ENCODE measurements around the gene PBOV1.

PBOV1 gene

DNA sequence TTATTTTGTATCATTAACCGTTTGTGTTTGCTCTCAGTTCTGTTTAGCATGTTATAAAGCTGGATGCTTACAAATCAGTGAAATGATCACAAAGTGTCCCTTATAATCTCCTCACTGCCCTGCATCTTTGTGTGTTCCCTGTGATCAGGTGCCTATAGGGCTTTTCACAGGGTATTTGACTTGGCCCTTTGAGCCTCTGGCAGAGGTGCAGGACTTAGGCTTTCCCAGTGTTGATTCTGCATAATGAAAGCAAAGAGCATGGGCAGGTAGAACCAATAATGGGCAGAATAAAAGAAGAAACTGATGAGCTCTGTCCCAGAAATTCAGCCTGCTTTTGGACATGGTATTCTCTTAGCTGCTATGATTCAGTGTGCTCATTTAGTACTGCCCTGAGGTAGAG, 16.9 kb upstream of the PBOV1 start:
- ATAC-seq (ENCODE audit: low read depth) (no peak), DNase-seq (ENCODE audit: low spot score) (no peak)
- H3K27ac ChIP-seq (ENCODE audit: poor library complexity, severe bottlenecking): no peak overlapping the region
- H3K4me3 ChIP-seq (ENCODE audit: severe bottlenecking): no peak overlapping the region
- peaks cover 2% of the 10 kb centered on the region for H3K9me3 ChIP-seq (ENCODE audit: severe bottlenecking)
- TF ChIP-seq, protein P1, sequence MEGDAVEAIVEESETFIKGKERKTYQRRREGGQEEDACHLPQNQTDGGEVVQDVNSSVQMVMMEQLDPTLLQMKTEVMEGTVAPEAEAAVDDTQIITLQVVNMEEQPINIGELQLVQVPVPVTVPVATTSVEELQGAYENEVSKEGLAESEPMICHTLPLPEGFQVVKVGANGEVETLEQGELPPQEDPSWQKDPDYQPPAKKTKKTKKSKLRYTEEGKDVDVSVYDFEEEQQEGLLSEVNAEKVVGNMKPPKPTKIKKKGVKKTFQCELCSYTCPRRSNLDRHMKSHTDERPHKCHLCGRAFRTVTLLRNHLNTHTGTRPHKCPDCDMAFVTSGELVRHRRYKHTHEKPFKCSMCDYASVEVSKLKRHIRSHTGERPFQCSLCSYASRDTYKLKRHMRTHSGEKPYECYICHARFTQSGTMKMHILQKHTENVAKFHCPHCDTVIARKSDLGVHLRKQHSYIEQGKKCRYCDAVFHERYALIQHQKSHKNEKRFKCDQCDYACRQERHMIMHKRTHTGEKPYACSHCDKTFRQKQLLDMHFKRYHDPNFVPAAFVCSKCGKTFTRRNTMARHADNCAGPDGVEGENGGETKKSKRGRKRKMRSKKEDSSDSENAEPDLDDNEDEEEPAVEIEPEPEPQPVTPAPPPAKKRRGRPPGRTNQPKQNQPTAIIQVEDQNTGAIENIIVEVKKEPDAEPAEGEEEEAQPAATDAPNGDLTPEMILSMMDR (IDR thresholded peaks at IDR 0.05; ENCODE audit: poor library complexity, severe bottlenecking): no peak
- H3K4me1 ChIP-seq (ENCODE audit: insufficient read depth, poor library complexity, severe bottlenecking): peaks cover 16% of the 10 kb centered on the region
- no peaks in the 10 kb centered on the region for H3K27me3 ChIP-seq (ENCODE audit: insufficient read depth, poor library complexity, severe bottlenecking)
- H3K36me3 ChIP-seq (ENCODE audit: low read depth): no peaks in the 10 kb centered on the region

DNA sequence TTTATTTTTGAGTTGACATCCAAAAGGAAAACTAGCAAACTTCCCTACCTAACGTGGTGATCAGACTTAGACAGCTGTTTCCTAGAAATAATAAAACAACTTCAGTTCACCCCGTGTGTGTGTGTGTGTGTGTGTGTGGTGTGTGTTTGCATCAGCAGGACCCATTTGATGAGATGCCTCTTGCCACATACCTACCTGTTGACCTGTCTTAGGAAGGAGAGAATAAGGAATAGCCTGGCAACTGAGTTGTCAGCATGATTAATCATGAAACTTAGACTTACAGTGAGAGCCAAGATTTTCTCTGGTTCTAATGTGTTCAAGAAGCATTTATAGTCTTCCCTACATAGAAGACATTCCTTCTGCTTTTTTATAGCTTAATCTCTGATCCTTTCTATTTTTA, 16.1 kb upstream of the PBOV1 start:
- TF ChIP-seq, protein P1 (IDR thresholded peaks at IDR 0.05; ENCODE audit: poor library complexity, severe bottlenecking): no peak
- no peak for DNase-seq (ENCODE audit: low spot score)
- H3K27me3 ChIP-seq (ENCODE audit: insufficient read depth, poor library complexity, severe bottlenecking): no peaks in the 10 kb centered on the region
- H3K36me3 ChIP-seq (ENCODE audit: low read depth): no peaks in the 10 kb centered on the region
- no peak overlapping the region for H3K27ac ChIP-seq (ENCODE audit: poor library complexity, severe bottlenecking)
- H3K4me3 ChIP-seq (ENCODE audit: severe bottlenecking): no peak overlapping the region
- H3K4me1 ChIP-seq (ENCODE audit: insufficient read depth, poor library complexity, severe bottlenecking): peaks cover 16% of the 10 kb centered on the region
- peak; percentile 52; the same call in 1 of the 3 replicates for ATAC-seq (ENCODE audit: low read depth)
- peaks cover 2% of the 10 kb centered on the region for H3K9me3 ChIP-seq (ENCODE audit: severe bottlenecking)

DNA sequence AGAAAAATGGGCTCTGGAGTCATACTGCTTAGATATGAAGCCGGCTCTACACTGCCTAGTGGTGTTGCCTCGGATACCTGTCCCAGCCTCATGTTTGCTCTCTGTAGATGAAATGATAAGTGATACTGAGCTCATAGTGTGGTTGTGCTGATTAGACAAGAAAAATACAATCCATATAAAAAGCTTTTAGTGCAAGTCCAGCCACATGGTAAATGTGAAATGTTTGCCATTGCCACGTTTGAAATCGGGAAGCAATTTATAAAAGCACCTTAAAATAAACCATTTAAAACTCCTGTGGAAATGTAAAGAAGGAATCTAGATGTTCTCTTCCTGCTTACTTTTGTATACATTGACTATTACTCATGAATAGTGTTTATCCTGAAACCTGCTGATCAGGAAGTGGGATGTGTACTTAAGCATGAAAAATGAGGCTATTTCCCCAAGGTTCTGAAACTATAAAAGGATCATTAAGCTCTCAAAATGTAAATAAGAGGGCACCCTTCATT, 13.1 kb upstream of the PBOV1 start:
- no peak overlapping the region for H3K4me3 ChIP-seq (ENCODE audit: severe bottlenecking)
- H3K27me3 ChIP-seq (ENCODE audit: insufficient read depth, poor library complexity, severe bottlenecking): no peaks in the 10 kb centered on the region
- peak overlapping the region; percentile 29 for H3K27ac ChIP-seq (ENCODE audit: poor library complexity, severe bottlenecking)
- H3K9me3 ChIP-seq (ENCODE audit: severe bottlenecking): peaks cover 2% of the 10 kb centered on the region
- ATAC-seq (ENCODE audit: low read depth) (peak; percentile 84), DNase-seq (ENCODE audit: low spot score) (no peak)
- H3K4me1 ChIP-seq (ENCODE audit: insufficient read depth, poor library complexity, severe bottlenecking): peaks cover 16% of the 10 kb centered on the region
- TF ChIP-seq, protein P1 (IDR thresholded peaks at IDR 0.05; ENCODE audit: poor library complexity, severe bottlenecking): no peak
- H3K36me3 ChIP-seq (ENCODE audit: low read depth): no peaks in the 10 kb centered on the region

DNA sequence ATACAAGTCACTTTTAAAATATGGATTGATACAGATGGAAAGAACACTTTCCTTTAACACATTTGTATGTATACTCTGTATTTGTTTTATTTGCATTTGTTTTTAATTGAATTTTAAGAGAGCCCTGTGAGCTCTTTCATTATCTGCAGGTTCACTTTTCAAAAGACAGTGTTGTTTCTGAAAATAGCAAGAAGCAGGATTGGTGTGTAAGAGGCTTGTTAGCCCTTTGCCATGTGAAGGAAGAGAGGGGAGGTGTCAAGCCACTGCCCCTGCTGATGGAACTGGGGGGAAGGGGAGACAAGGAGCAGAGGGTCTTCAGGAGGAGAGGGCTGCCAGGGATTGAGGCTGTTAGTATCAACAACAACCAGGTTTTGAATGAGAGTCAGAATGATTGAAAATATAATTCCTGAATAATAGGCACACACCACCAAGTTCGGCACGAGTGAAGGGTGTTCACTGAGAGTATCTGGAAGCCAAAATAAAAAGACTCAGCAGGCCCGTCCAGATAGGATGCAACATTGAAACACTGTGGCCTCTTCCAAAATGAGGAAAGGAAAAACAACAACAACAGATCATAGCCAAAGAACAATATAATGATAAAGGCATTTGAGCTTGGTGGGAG, 12.6 kb upstream of the PBOV1 start:
- TF ChIP-seq, protein P1 (IDR thresholded peaks at IDR 0.05; ENCODE audit: poor library complexity, severe bottlenecking): no peak
- no peak for ATAC-seq (ENCODE audit: low read depth)
- Histone ChIP-seq H3K27ac (ENCODE audit: poor library complexity, severe bottlenecking) (peak overlapping the region; percentile 29), H3K4me3 (ENCODE audit: severe bottlenecking) (no peak overlapping the region), H3K9me3 (ENCODE audit: severe bottlenecking) (peaks cover 2% of the 10 kb centered on the region), H3K36me3 (ENCODE audit: low read depth) (no peaks in the 10 kb centered on the region), H3K27me3 (ENCODE audit: insufficient read depth, poor library complexity, severe bottlenecking) (no peaks in the 10 kb centered on the region), H3K4me1 (ENCODE audit: insufficient read depth, poor library complexity, severe bottlenecking) (peaks cover 16% of the 10 kb centered on the region)
- no peak for DNase-seq (ENCODE audit: low spot score)

DNA sequence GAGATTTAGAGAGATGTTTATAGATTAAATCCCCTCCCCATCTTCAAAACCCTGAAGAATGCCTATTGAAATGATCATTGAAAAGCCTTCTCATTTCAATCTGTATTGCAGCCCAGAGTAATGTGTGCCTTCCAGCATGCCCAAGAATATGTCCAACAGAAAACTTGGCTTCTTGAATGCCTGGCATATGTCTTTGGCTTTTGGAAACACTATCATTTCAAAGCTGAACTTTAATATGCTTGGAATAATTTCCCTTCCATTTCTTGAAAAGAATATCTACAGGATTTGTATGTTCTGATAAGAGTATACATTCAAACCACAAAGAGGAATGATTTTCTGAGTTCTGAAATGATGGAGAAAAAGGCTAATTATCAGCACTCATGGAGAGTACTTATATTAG, 11.9 kb upstream of the PBOV1 start:
- Histone ChIP-seq H3K4me1 (ENCODE audit: insufficient read depth, poor library complexity, severe bottlenecking) (peaks cover 16% of the 10 kb centered on the region), H3K4me3 (ENCODE audit: severe bottlenecking) (no peak overlapping the region), H3K27ac (ENCODE audit: poor library complexity, severe bottlenecking) (no peak overlapping the region), H3K27me3 (ENCODE audit: insufficient read depth, poor library complexity, severe bottlenecking) (no peaks in the 10 kb centered on the region), H3K9me3 (ENCODE audit: severe bottlenecking) (peaks cover 2% of the 10 kb centered on the region), H3K36me3 (ENCODE audit: low read depth) (no peaks in the 10 kb centered on the region)
- ATAC-seq (ENCODE audit: low read depth) (no peak), DNase-seq (ENCODE audit: low spot score) (no peak)
- TF ChIP-seq, protein P1 (IDR thresholded peaks at IDR 0.05; ENCODE audit: poor library complexity, severe bottlenecking): no peak

Measured in RWPE2 (cell line).